Measurements from ENCODE around the gene CCDC158.
"Not testable (repeated sequence)": the region's sequence is repeated elsewhere in the genome, so short reads cannot be mapped to it uniquely, and the experiment has no call there.

The CCDC158 gene
- total RNA-seq = 0 to 0.11 (median 0) reads per million in 9 experiments

DNA sequence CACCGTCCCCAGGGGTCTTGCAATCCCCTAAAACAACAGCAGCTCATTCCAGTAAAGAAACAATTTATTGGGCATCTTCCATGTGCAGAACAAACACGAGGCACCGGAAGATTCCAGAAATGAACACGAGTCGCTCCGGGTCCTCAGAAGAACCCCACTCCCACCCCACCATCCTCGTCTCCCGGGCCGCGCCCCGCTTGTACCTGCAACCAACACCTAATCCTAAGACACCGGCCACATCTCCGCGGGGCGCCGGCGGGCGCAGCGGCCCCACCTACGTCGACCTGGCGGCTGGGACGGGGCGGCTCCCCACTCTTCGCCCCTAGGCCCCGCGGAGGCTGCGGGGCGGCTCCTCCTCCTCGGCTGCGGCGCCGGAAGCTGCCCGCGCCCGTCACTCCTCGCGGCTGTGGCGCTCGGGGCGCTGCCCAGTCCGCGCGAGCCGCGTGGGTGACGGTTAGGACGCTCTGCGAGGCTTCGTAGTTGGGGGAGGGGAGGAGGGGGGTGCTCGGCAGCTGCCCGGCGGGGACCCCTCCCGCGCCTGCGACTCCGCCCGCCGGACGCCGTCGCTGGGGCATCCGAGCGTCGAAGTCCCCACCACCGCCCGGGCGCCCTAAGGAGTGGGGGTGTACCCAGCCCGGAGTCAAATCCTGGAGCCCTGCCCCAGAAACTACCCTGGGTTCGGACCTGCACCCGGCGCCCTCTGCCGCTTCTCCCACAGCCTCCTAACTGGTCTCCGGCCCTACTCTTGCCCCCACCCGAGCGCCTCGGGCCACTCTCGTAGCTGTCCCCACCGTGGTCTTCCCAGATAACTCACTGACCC lies at the start of gene CCDC158:
Gene CCDC158 (minus strand): TSS at position 380 of the 820 bp plus-strand sequence. CDS start 17,934 bp downstream, outside the sequence.
- H3K4me1 Mint-ChIP-seq (ENCODE audit: low read depth in 2 of 2) = peaks cover 6% of the 10 kb centered on the region in 2 donors
- H3K36me3 Mint-ChIP-seq (ENCODE audit: insufficient read depth) = no peaks in the 10 kb centered on the region
- DNase-seq (no peak), ATAC-seq (replicated peaks) (peak; percentile 55)
- H3K9me3 Mint-ChIP-seq = no peaks in the 10 kb centered on the region
- peaks cover 34 to 55% of the 10 kb centered on the region in 2 donors for H3K27me3 Mint-ChIP-seq
- H3K4me3 Mint-ChIP-seq = peak within 1 kb of the TSS; percentile 74 to 75
- no peak within 1 kb of the TSS for H3K27ac Mint-ChIP-seq

DNA sequence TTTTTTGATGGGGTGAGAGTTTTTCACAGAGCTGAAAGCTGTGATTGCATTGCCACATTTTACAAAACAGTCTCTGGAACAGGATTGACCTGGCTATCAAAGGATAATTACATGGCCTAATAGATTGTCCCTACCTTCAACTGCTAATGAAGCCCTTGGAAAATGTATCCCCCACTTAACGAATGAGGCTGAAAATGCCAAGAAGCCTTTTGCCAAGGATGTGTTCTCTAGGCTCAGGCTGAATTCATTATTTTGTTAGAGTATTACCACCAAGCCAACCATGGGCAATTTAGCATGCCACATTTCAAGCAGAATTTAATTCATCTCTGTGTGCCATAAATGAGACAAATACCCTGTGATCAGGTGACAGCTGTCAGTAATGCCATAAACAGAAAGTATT lies 49.6 kb upstream of the CCDC158 start:
- Mint-ChIP-seq H3K4me1 (ENCODE audit: low read depth in 2 of 2) (no peaks in the 10 kb centered on the region), H3K9me3 (no peaks in the 10 kb centered on the region), H3K27ac (no peak overlapping the region), H3K36me3 (ENCODE audit: insufficient read depth) (no peaks in the 10 kb centered on the region), H3K4me3 (no peak overlapping the region), H3K27me3 (peaks cover 10 to 15% of the 10 kb centered on the region in 2 donors)
- ATAC-seq (replicated peaks) = no peak
- DNase-seq = no peak

DNA sequence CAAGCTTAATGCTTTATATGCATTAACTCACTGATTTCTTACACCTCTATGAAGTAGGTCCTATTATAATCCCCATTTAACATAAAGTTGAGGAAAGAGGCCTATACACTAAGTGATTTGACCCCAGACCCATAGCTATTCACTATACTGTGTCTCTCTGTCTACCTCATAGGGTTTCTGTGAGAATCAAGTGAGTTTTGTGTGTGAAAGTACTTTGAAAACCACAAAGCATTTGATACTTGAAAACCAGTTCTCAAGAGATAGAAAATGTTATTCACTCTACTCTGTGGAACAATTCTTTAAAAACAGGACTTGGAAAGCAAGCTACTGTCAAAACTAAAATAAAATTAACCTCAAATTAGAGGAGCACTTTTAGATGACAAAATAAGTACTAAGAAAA lies 49.1 kb upstream of the CCDC158 start:
- Mint-ChIP-seq H3K27me3 (peaks cover 10 to 15% of the 10 kb centered on the region in 2 donors), H3K36me3 (ENCODE audit: insufficient read depth) (no peaks in the 10 kb centered on the region)
- no peak for ATAC-seq (replicated peaks)

DNA sequence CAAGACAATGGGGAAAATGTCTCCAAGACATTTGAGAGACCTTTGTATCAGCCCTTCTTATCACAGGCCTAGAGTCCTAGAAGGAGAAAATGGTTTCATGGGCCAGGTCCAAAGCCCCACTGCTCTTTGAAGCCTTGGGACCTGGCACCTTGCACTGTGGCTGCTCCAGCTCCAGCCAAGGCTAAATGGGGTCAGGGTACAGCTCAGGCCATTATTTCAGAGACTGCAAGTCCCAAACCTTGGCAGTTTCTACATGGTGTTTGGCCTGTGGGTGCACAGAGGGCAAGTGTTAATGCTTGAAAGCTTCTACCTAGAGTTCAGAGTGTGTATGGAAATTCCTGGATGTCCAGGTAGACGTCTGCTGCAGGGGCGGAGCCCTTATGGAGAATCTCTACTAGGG lies 42.6 kb upstream of the CCDC158 start:
- Mint-ChIP-seq H3K27me3 (peaks cover 18 to 41% of the 10 kb centered on the region in 2 donors), H3K4me1 (ENCODE audit: low read depth in 2 of 2) (no peaks in the 10 kb centered on the region), H3K36me3 (ENCODE audit: insufficient read depth) (no peaks in the 10 kb centered on the region), H3K27ac (no peak overlapping the region), H3K9me3 (peaks cover 7 to 10% of the 10 kb centered on the region in 2 donors), H3K4me3 (no peak overlapping the region)
- no peak for DNase-seq
- ATAC-seq (replicated peaks) = no peak

More for the DNA sequence above, 49.1 kb upstream of the CCDC158 start:
- Mint-ChIP-seq H3K4me1 (ENCODE audit: low read depth in 2 of 2) (no peaks in the 10 kb centered on the region), H3K27ac (no peak overlapping the region), H3K4me3 (no peak overlapping the region), H3K9me3 (no peaks in the 10 kb centered on the region)
- DNase-seq = no peak

DNA sequence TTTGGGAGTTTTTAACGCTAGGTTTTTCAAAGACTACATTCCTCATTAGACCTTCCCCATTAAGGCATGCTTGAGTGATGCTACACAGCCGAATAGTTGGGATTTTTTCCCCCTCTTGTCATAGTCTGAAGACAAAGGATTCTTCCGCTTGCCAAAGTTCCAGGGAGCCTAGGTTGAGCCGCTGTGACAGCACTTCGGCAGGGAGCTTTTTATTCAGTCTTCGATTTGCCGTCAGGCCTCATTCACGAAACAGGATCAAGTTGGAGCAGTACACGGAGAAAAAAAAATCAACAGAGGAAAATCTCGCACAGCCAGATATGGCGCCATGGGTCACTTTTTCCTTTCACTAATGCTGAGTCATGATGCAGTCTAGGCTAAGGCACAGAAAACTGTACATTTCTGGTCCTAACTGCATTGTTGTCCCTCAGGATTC lies 38.4 kb upstream of the CCDC158 start:
- Mint-ChIP-seq H3K4me1 (ENCODE audit: low read depth in 2 of 2) (no peaks in the 10 kb centered on the region), H3K9me3 (peaks cover 7 to 10% of the 10 kb centered on the region in 2 donors), H3K36me3 (ENCODE audit: insufficient read depth) (no peaks in the 10 kb centered on the region), H3K4me3 (no peak overlapping the region), H3K27ac (no peak overlapping the region), H3K27me3 (peaks cover 16 to 51% of the 10 kb centered on the region in 2 donors)
- ATAC-seq (replicated peaks) (no peak), DNase-seq (no peak)

DNA sequence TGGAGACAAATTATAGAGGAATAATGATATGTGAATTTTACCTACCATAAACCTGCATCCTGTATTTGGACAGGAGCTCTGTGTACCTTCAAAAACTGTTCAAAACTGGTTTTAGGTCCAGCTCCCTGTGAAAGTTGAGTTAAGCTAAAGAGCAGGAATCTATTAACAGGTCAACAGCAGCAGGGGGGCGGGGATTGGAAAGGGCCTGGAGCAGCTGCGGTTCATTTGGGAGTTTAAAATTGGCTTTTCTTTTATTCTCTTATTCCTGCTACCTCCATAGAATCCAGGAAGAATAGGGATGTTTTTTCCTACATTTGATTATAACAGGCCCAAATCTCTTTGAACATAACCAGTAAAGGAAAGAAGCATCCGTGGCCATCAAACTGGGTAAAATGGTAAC lies 37.9 kb upstream of the CCDC158 start:
- Mint-ChIP-seq H3K27me3 (peaks cover 16 to 52% of the 10 kb centered on the region in 2 donors), H3K4me1 (ENCODE audit: low read depth in 2 of 2) (no peaks in the 10 kb centered on the region), H3K9me3 (peaks cover 6 to 10% of the 10 kb centered on the region in 2 donors), H3K4me3 (no peak overlapping the region), H3K27ac (no peak overlapping the region), H3K36me3 (ENCODE audit: insufficient read depth) (no peaks in the 10 kb centered on the region)
- DNase-seq (no peak), ATAC-seq (replicated peaks) (no peak)

DNA sequence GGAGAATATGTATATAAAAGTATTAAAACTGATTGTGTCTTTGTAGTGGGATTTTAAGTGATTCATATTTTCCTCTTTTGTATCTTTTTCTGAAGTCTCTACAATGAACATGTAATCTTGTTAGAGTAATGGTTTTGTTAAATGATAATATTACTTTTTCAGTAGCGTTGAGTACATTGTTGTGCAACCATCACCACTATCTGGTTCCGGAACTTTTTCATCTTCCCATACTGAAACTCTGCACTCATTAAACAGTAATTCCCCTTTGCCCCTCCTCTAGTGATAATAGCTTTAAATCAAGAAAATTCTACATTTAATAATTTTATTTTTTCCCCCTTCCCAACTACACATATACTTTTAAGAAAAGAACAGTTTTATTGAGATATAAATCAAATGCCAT lies 37.4 kb upstream of the CCDC158 start:
- Mint-ChIP-seq H3K4me3 (no peak overlapping the region), H3K9me3 (peaks cover 5 to 10% of the 10 kb centered on the region in 2 donors), H3K27ac (no peak overlapping the region), H3K27me3 (peaks cover 16 to 57% of the 10 kb centered on the region in 2 donors), H3K4me1 (ENCODE audit: low read depth in 2 of 2) (no peaks in the 10 kb centered on the region), H3K36me3 (ENCODE audit: insufficient read depth) (no peaks in the 10 kb centered on the region)
- ATAC-seq (replicated peaks) (no peak), DNase-seq (no peak)

DNA sequence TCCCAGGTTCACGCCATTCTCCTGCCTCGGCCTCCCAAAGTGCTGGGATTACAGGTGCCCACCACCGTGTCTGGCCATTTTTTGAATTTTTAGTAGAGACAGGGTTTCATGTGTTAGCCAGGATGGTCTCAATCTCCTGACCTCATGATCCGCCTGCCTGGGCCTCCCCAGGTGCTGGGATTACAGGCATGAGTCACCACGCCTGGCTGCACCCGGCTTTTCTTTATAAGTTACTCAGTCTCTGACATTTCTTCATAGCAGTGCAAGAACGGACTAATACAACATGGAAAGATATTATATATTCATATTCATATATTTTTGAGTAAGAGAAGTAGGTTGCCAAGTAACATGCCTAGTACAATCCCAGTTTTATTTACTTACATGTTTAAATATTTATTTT lies 36.9 kb upstream of the CCDC158 start:
- peaks cover 16 to 60% of the 10 kb centered on the region in 2 donors for H3K27me3 Mint-ChIP-seq
- H3K27ac Mint-ChIP-seq = no peak overlapping the region
- peaks cover 3 to 6% of the 10 kb centered on the region in 2 donors for H3K9me3 Mint-ChIP-seq
- ATAC-seq (replicated peaks) (no peak), DNase-seq (no peak)
- H3K36me3 Mint-ChIP-seq (ENCODE audit: insufficient read depth) = no peaks in the 10 kb centered on the region
- no peak overlapping the region for H3K4me3 Mint-ChIP-seq
- H3K4me1 Mint-ChIP-seq (ENCODE audit: low read depth in 2 of 2) = no peaks in the 10 kb centered on the region

DNA sequence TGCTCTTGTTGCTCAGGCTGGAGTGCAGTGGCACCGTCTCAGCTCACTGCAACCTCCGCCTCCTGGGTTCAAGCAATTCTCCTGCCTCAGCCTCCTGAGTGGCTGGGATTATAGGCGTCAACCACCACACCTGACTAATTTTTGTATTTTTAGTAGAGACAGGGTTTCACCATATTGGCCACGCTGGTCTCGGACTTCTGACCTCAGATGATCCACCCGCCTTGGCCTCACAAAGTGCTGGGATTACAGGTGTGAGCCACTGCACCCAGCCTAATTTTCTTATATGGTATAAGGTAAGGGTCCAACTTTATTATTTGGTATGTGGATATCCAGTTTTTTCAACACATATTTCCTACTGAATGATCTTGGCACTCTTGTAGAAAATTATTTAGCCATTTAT lies 33.1 kb upstream of the CCDC158 start:
- not testable (repeated sequence) for DNase-seq; H3K36me3 Mint-ChIP-seq (ENCODE audit: insufficient read depth); H3K4me1 Mint-ChIP-seq (ENCODE audit: low read depth in 2 of 2); H3K27ac Mint-ChIP-seq; H3K4me3 Mint-ChIP-seq; ATAC-seq (replicated peaks); H3K9me3 Mint-ChIP-seq
- H3K27me3 Mint-ChIP-seq = peaks cover 30 to 50% of the 10 kb centered on the region in 2 donors

DNA sequence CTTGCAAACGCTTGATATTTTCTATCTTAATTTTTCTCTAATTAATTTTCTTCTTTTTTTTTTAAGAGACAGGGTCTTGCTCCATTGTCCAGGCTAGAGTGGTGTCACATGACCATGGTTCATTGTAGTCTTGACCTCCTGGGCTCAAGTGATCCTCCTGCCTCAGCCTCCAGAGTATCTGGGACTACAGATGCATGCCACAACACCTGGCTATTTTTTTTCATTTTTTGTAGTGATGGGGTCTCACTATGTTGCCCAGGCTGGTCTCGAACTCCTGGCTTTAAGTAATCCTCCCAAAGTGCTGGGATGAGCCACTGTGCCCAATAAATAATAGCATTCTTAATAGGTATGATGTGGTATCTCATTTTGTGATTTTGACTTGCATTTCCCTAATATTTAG lies 32.3 kb upstream of the CCDC158 start:
- DNase-seq (no peak), ATAC-seq (replicated peaks) (no peak)
- Mint-ChIP-seq H3K4me3 (no peak overlapping the region), H3K36me3 (ENCODE audit: insufficient read depth) (peaks cover 2% of the 10 kb centered on the region), H3K9me3 (no peaks in the 10 kb centered on the region), H3K27ac (no peak overlapping the region), H3K27me3 (peaks cover 31 to 50% of the 10 kb centered on the region in 2 donors), H3K4me1 (ENCODE audit: low read depth in 2 of 2) (no peaks in the 10 kb centered on the region)

DNA sequence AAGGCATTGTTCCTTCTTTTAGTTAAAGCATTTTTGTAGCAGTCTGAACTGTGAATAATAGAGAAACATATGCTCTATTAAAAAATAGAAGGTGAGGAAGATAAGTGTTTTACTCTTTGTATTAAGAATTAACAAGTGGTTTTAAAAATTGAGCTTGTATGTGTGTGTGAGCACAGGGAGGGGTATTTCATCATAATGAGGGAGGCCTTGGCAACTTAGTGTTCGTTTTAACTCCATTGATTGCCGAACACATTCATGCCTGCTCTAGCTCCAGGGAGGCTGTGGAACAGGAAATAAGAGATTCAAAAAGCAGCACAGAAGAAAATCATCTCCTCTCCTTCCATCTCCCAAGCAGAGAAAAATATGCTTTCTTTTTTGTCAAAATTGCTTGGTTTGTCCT lies 28.9 kb upstream of the CCDC158 start:
- Mint-ChIP-seq H3K27me3 (peaks cover 26 to 35% of the 10 kb centered on the region in 2 donors), H3K4me3 (no peak overlapping the region), H3K9me3 (no peaks in the 10 kb centered on the region), H3K27ac (no peak overlapping the region), H3K36me3 (ENCODE audit: insufficient read depth) (peaks cover 2% of the 10 kb centered on the region), H3K4me1 (ENCODE audit: low read depth in 2 of 2) (no peaks in the 10 kb centered on the region)
- no peak for ATAC-seq (replicated peaks)
- DNase-seq = no peak

DNA sequence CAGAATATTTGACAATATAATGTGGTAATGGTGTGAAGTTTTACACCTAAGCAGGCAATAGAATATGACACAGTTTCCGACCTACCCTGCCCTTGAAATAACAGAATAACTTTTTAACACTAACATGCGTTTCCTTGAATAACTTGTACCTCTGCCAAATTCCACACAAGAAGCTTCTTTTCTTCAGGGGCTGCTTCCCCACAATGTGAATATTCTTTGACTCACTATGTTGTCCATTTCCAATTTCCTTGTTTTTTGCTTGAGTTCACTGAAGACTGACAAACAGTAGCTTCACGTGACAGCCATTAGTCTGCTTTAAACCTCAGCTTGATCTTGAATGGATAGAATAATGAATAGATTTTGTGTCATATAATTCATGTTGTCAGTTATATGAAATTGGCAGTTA lies 28.4 kb upstream of the CCDC158 start:
- Mint-ChIP-seq H3K9me3 (no peaks in the 10 kb centered on the region), H3K4me3 (no peak overlapping the region)

DNA sequence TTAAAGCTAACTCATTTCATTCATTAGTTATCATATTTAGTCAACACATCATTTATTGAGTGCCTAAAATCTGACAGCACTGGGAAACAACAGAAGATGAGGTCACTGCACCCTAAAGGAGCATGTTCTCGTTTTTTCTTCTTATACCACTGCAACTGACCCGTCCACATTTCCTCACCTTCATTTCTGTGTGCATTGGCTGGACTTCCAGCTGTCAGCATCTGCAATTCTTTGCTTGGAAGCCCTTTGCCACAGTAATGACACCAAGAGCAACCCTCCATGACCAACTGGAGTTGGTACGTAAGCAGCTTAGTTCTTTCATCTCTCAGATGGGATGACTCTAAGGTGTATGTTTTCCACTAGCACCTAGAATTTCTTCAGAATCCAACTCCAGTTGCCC lies 27.3 kb upstream of the CCDC158 start:
- no peak overlapping the region for H3K4me3 Mint-ChIP-seq
- no peak for DNase-seq

More for the DNA sequence above, 28.4 kb upstream of the CCDC158 start:
- ATAC-seq (replicated peaks) (peak; percentile 22), DNase-seq (no peak)
- Mint-ChIP-seq H3K27ac (no peak overlapping the region), H3K27me3 (peaks cover 26 to 35% of the 10 kb centered on the region in 2 donors), H3K36me3 (ENCODE audit: insufficient read depth) (peaks cover 2% of the 10 kb centered on the region), H3K4me1 (ENCODE audit: low read depth in 2 of 2) (no peaks in the 10 kb centered on the region)

DNA sequence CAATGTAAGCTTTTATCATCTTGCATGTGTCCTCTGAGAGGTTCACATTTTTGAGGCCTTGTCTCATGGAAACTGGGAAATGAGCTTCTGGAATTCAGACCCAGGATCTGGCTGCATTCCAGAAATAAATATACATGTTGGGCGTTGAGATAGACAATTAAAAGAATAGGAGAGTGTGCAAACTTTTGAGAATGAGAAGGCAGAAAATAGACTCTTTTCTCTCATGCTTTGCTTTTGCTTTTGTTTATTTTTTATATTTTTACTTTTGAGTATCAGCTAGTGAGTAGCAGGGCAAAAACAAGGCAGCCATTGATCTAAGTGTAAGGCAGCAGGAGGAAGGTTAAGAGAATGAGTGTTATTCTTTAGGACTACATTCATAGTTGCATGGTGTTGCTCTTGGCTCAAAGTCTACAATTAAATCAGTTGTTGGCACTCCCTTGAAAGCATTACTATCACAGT lies 26.5 kb upstream of the CCDC158 start:
- Mint-ChIP-seq H3K4me1 (ENCODE audit: low read depth in 2 of 2) (no peaks in the 10 kb centered on the region), H3K4me3 (no peak overlapping the region)
- no peak for DNase-seq

More for the DNA sequence above, 27.3 kb upstream of the CCDC158 start:
- no peaks in the 10 kb centered on the region for H3K9me3 Mint-ChIP-seq
- H3K36me3 Mint-ChIP-seq (ENCODE audit: insufficient read depth) = peaks cover 2% of the 10 kb centered on the region
- H3K27me3 Mint-ChIP-seq = peaks cover 26 to 28% of the 10 kb centered on the region in 2 donors
- ATAC-seq (replicated peaks) = no peak
- no peaks in the 10 kb centered on the region for H3K4me1 Mint-ChIP-seq (ENCODE audit: low read depth in 2 of 2)
- H3K27ac Mint-ChIP-seq = no peak overlapping the region

More for the DNA sequence above, 26.5 kb upstream of the CCDC158 start:
- H3K27ac Mint-ChIP-seq = no peak overlapping the region
- no peak for ATAC-seq (replicated peaks)
- H3K27me3 Mint-ChIP-seq = peaks cover 26 to 27% of the 10 kb centered on the region in 2 donors
- H3K9me3 Mint-ChIP-seq = no peaks in the 10 kb centered on the region
- H3K36me3 Mint-ChIP-seq (ENCODE audit: insufficient read depth) = peaks cover under 1% of the 10 kb centered on the region

Measured in effector memory CD8-positive, alpha-beta T cell (primary cell).